ENCODE results near the gene B3GALT4. TPM values are rescaled to one million over a fixed set of nuclear protein-coding genes. Genes with fewer than 3 reads are reported as not detected.

B3GALT4 gene
- total RNA-seq, 1 donor from 2014 or later = 5.6 TPM

Other genes starting within 250 kb of the B3GALT4 start
- gene HLA-DPA1, start 203.5 kb upstream of the B3GALT4 start, total RNA-seq = 61.0 and 66.7 TPM in 2 replicates
- 12.2 and 12.3 TPM in 2 replicates for gene HLA-DPB1, start 201.1 kb upstream of the B3GALT4 start, total RNA-seq
- gene COL11A2, start 84.7 kb upstream of the B3GALT4 start, total RNA-seq = 0.61 and 0.65 TPM in 2 replicates
- gene RXRB, start 76.5 kb upstream of the B3GALT4 start, total RNA-seq = 46.6 and 47.4 TPM in 2 replicates
- 67.1 and 68.8 TPM in 2 replicates for gene SLC39A7, start 76.3 kb upstream of the B3GALT4 start, total RNA-seq
- gene HSD17B8, start 72.5 kb upstream of the B3GALT4 start, total RNA-seq = 14.8 and 15.2 TPM in 2 replicates
- 50.7 and 53.4 TPM in 2 replicates for gene RING1, start 68.6 kb upstream of the B3GALT4 start, total RNA-seq
- 59.8 and 63.5 TPM in 2 replicates for gene VPS52, start 5.2 kb upstream of the B3GALT4 start, total RNA-seq
- 2,930 and 2,946 TPM in 2 replicates for gene RPS18, start 5.0 kb upstream of the B3GALT4 start, total RNA-seq
- gene WDR46, start 12.1 kb downstream of the B3GALT4 start, total RNA-seq = 113 and 123 TPM in 2 replicates
- gene PFDN6, start 12.5 kb downstream of the B3GALT4 start, total RNA-seq = 122 and 126 TPM in 2 replicates
- 27.6 and 28.0 TPM in 2 replicates for gene RGL2, start 21.8 kb downstream of the B3GALT4 start, total RNA-seq
- gene TAPBP, start 37.0 kb downstream of the B3GALT4 start, total RNA-seq = 264 and 265 TPM in 2 replicates
- 12.5 and 14.7 TPM in 2 replicates for gene ZBTB22, start 40.6 kb downstream of the B3GALT4 start, total RNA-seq
- 66.3 and 69.3 TPM in 2 replicates for gene DAXX, start 45.8 kb downstream of the B3GALT4 start, total RNA-seq
- 54.7 and 59.6 TPM in 2 replicates for gene KIFC1, start 114.7 kb downstream of the B3GALT4 start, total RNA-seq
- gene PHF1, start 133.9 kb downstream of the B3GALT4 start, total RNA-seq = 28.7 and 38.8 TPM in 2 replicates
- gene CUTA, start 141.0 kb downstream of the B3GALT4 start, total RNA-seq = 131 and 137 TPM in 2 replicates
- 37.1 and 56.6 TPM in 2 replicates for gene SYNGAP1, start 142.9 kb downstream of the B3GALT4 start, total RNA-seq
- gene ZBTB9, start 177.5 kb downstream of the B3GALT4 start, total RNA-seq = 15.8 and 17.0 TPM in 2 replicates